Heart left ventricle (tissue), 16 donors: ENCODE measurements around the gene SERPINB12. TPM values are rescaled to one million over a fixed set of nuclear protein-coding genes. Genes with fewer than 3 reads are reported as not detected.

Experiments used
- ATAC-seq, 4 donors: fragments of 200-7000 bp; cut with Tn5 transposase; one replicate each; pipeline ENCODE4 v1.9.1; 2020 to 2022; ENCODE audit warnings: moderate library complexity in 4 of 4, mild to moderate bottlenecking in 3 of 4, moderate number of reproducible peaks in 1 of 4
- DNase-seq, 5 donors: peaks; one replicate each; pipeline ENCODE4 v3.0.0-alpha.2; 2020
- H3K27ac ChIP-seq, 12 donors: fragments of 200-600 bp; sonication (generic) in 4 of 12; one replicate each; pipeline versions ENCODE4 v1.5.0 to v1.8.0; 2016 to 2022; ENCODE audit warnings: mild to moderate bottlenecking in 2 of 12
- H3K27me3 ChIP-seq, 9 donors: fragments of 200-600 bp; sonication (generic) in 2 of 9; one replicate each; pipeline versions ENCODE4 v1.5.1 to v1.8.0; 2016 to 2022; ENCODE audit warnings: mild to moderate bottlenecking in 3 of 9
- H3K36me3 ChIP-seq, 9 donors: fragments of 200-600 bp; sonication (generic) in 2 of 9; one replicate each; pipeline versions ENCODE4 v1.5.0 to v1.8.0; 2018 to 2022; ENCODE audit warnings: mild to moderate bottlenecking in 2 of 9
- H3K4me1 ChIP-seq, 12 donors: fragments of 200-600 bp; sonication (generic) in 4 of 12; one replicate each; pipeline versions ENCODE4 v1.5.0 to v1.8.0; 2016 to 2022; ENCODE audit warnings: mild to moderate bottlenecking in 3 of 12
- H3K4me3 ChIP-seq, 12 donors: fragments of 200-600 bp; sonication (generic) in 4 of 12; one replicate each; pipeline versions ENCODE4 v1.5.0 to v1.8.0; 2017 to 2022; ENCODE audit warnings: mild to moderate bottlenecking in 9 of 12, moderate library complexity in 4 of 12
- H3K9me3 ChIP-seq, 12 donors: fragments of 200-600 bp; sonication (generic) in 4 of 12; one replicate each; pipeline versions ENCODE4 v1.5.0 to v1.8.0; 2016 to 2022; ENCODE audit warnings: mild to moderate bottlenecking in 1 of 12
- CTCF ChIP-seq, 12 donors: fragments of 200-600 bp; sonication (generic) in 4 of 12; IDR thresholded peaks; one replicate each; pipeline versions ENCODE4 v1.5.0 to v1.8.0; 2018 to 2022; ENCODE audit warnings: antibody characterized with exemption in 12 of 12, mild to moderate bottlenecking in 5 of 12
- POLR2A ChIP-seq, 2 donors: fragments of 450-650 bp; IDR thresholded peaks; one replicate each; pipeline ENCODE4 v1.6.1; 2017; ENCODE audit warnings: antibody characterized with exemption in 2 of 2, mild to moderate bottlenecking in 2 of 2, moderate library complexity in 2 of 2
- WGBS, 4 donors: extraction: QIAGEN DNeasy Blood & Tissue Kit in 2 of 4; methylation state at CpG; one replicate each; pipeline versions ENCODE4 v1.1.5 to v1.1.7; 2013 to 2018; 5-methylcytosine and 5-hydroxymethylcytosine counted together
- intact Hi-C, 10 donors: fragments of 100-400 bp; cut with DNase I; formaldehyde crosslinking; loops; one replicate each; pipeline versions ENCODE4 v1.11.1 to v1.14.2; 2022
- polyA plus RNA-seq, 2 donors: library from polyadenylated mRNA; stranded (reverse); fragments of 200-250 nt; gene quantifications; one replicate each; pipeline ENCODE4 v1.2.3, GENCODE V29; 2013
- total RNA-seq, 9 donors: library from RNA; depleted of rRNA in 2 of 9; stranded (reverse); fragments of >200 nt in 2 of 9; fragmentation: NEBNext Ultra II Directional in 3 of 9; extraction: Animal tissue kit (Norgen Biotek cat#: 25700) in 3 of 9; gene quantifications; one replicate each; pipeline versions ENCODE4 v1.1.0 to v1.2.4, GENCODE V29; 2016 to 2023
- donor health status: ischemic (EF 13 %, LVEDD 7.1; RV severe dilation, severe dysfunction).
- donor health status: healthy with polysubstance abuse.
- donor health status: DM: no; HTN: yes; CAD: no.
- donor health status: DM: no; HTN: no; CAD: no.
- donor health status: ischemic (EF 25% LVEDD 6.9; RV normal size, moderate dysfunction).
- donor health status: ischemic (EF 25% LVEDD 5.7; RV mildly dilated, moderate dysfunction).
- donor health status: healthy.
- donor health status: DM: yes; HTN: yes; CAD: no.
- donor health status: ischemic (EF 35%, LVEDD 5.7; RV mildly dilated, moderate dysfunction).
- donor health status: nonischemic (EF 11% LVEDD 7.7; RV severe dilation, severe dysfunction).
- donor health status: DM: yes; HTN: yes; CAD: no.
- donor health status: PGD.
- donor health status: ischemic (EF 29% LVEDD 5.4; RV normal size, mild dysfunction).
- donor health status: nonischemic (EF 23%, LVEDD 6.1; RV moderate dilation, normal function).

SERPINB12 gene
- total and polyA plus RNA-seq, 11 donors, result not detected

- DNase-seq (no peak), ATAC-seq (no peak)
- intact Hi-C loops, result no loop called here
- no peaks in the 10 kb centered on the region for H3K27me3 ChIP-seq
- no peak overlapping the region for H3K27ac ChIP-seq
- H3K9me3 ChIP-seq, result no peaks in the 10 kb centered on the region
- H3K4me3 ChIP-seq, result no peak overlapping the region
- no peaks in the 10 kb centered on the region for H3K36me3 ChIP-seq
- no peak for TF ChIP-seq CTCF (IDR thresholded peaks at IDR 0.05)
- no peak for TF ChIP-seq POLR2A (IDR thresholded peaks at IDR 0.05)
- no peaks in the 10 kb centered on the region for H3K4me1 ChIP-seq
- WGBS, 4 donors, result 67 to 87% (median 82%) methylated on average over 4 of the region's 4 CpGs
Observed at GRCh38 chr18:63613420-63613819, 71.3 kb downstream of the SERPINB12 start.

GRCh38 chr18:63617049-63617914 lies 75.1 kb downstream of the SERPINB12 start:
- TF ChIP-seq CTCF (IDR thresholded peaks at IDR 0.05), result no peak
- TF ChIP-seq POLR2A (IDR thresholded peaks at IDR 0.05), result no peak
- Histone ChIP-seq H3K9me3 (peaks cover 0 to 25% (median 1%) of the 10 kb centered on the region in 12 donors), H3K4me1 (no peaks in the 10 kb centered on the region), H3K27ac (no peak overlapping the region), H3K36me3 (no peaks in the 10 kb centered on the region), H3K27me3 (no peaks in the 10 kb centered on the region), H3K4me3 (no peak overlapping the region)
- no peak for DNase-seq
- 10 to 33% (median 30%) methylated on average over 3 of the region's 3 CpGs for WGBS, 4 donors
- no peak for ATAC-seq
- intact Hi-C loops, result no loop called here

- H3K4me1 ChIP-seq, result no peaks in the 10 kb centered on the region
- H3K27me3 ChIP-seq, result no peaks in the 10 kb centered on the region
- peaks cover 0 to 25% (median 1%) of the 10 kb centered on the region in 12 donors for H3K9me3 ChIP-seq
- intact Hi-C loops, result no loop called here
- 91 to 95% (median 94%) methylated on average over 2 of the region's 2 CpGs for WGBS, 4 donors
- H3K36me3 ChIP-seq, result no peaks in the 10 kb centered on the region
- ATAC-seq (no peak), DNase-seq (no peak)
- H3K4me3 ChIP-seq, result no peak overlapping the region
- no peak overlapping the region for H3K27ac ChIP-seq
- TF ChIP-seq CTCF (IDR thresholded peaks at IDR 0.05) (no peak), POLR2A (IDR thresholded peaks at IDR 0.05) (no peak)
Observed at GRCh38 chr18:63617915-63618234, 75.7 kb downstream of the SERPINB12 start.

Other genes starting within 250 kb of the SERPINB12 start
- 10 to 100 TPM in 4 of 9 donors, 1 to 10 TPM in 5; 4.8 to 24.2 (median 9.1) TPM for gene BCL2, start 222.6 kb upstream of the SERPINB12 start, total RNA-seq
- gene BCL2, start 222.6 kb upstream of the SERPINB12 start, polyA plus RNA-seq, result 1 to 10 TPM; 2.9 to 4.5 TPM
- gene KDSR, start 175.2 kb upstream of the SERPINB12 start, total RNA-seq, result 10 to 100 TPM; 26.3 to 45.6 (median 41.4) TPM
- gene KDSR, start 175.2 kb upstream of the SERPINB12 start, polyA plus RNA-seq, result 10 to 100 TPM; 10.7 to 36.5 TPM
- 10 to 100 TPM; 13.5 to 40.0 (median 19.9) TPM for gene VPS4B, start 119.9 kb upstream of the SERPINB12 start, total RNA-seq
- gene VPS4B, start 119.9 kb upstream of the SERPINB12 start, polyA plus RNA-seq, result 10 to 100 TPM in 1 of 2 donors, 1 to 10 TPM in 1; 4.2 to 13.1 TPM
- not detected for gene SERPINB5, start 65.4 kb upstream of the SERPINB12 start, total RNA-seq
- not detected for gene SERPINB5, start 65.4 kb upstream of the SERPINB12 start, polyA plus RNA-seq
- not detected for gene SERPINB13, start 45.0 kb downstream of the SERPINB12 start, total RNA-seq
- gene SERPINB13, start 45.0 kb downstream of the SERPINB12 start, polyA plus RNA-seq, result not detected
- gene SERPINB4, start 101.9 kb downstream of the SERPINB12 start, total RNA-seq, result not detected
- gene SERPINB4, start 101.9 kb downstream of the SERPINB12 start, polyA plus RNA-seq, result under 1 TPM in 1 of 2 donors, not detected in 1; 0.85 TPM
- under 1 TPM in 1 of 9 donors, not detected in 8; 0.16 TPM for gene SERPINB3, start 119.5 kb downstream of the SERPINB12 start, total RNA-seq
- under 1 TPM in 1 of 2 donors, not detected in 1; 0.07 TPM for gene SERPINB3, start 119.5 kb downstream of the SERPINB12 start, polyA plus RNA-seq
- gene SERPINB11, start 160.6 kb downstream of the SERPINB12 start, total RNA-seq, result not detected
- gene SERPINB11, start 160.6 kb downstream of the SERPINB12 start, polyA plus RNA-seq, result not detected
- 1 to 10 TPM in 1 of 9 donors, not detected in 8; 1.4 TPM for gene SERPINB7, start 233.0 kb downstream of the SERPINB12 start, total RNA-seq
- gene SERPINB7, start 233.0 kb downstream of the SERPINB12 start, polyA plus RNA-seq, result not detected